Fibroblast of skin of left quadriceps (primary cell): Measurements from ENCODE around the gene NDUFS6.

Experiments
- DNase-seq, 2 experiments: peaks; one replicate each; pipeline ENCODE4 v3.0.0-alpha.2; 2013; ENCODE audit warnings: low read depth in 2 of 2

Gene NDUFS6

DNA sequence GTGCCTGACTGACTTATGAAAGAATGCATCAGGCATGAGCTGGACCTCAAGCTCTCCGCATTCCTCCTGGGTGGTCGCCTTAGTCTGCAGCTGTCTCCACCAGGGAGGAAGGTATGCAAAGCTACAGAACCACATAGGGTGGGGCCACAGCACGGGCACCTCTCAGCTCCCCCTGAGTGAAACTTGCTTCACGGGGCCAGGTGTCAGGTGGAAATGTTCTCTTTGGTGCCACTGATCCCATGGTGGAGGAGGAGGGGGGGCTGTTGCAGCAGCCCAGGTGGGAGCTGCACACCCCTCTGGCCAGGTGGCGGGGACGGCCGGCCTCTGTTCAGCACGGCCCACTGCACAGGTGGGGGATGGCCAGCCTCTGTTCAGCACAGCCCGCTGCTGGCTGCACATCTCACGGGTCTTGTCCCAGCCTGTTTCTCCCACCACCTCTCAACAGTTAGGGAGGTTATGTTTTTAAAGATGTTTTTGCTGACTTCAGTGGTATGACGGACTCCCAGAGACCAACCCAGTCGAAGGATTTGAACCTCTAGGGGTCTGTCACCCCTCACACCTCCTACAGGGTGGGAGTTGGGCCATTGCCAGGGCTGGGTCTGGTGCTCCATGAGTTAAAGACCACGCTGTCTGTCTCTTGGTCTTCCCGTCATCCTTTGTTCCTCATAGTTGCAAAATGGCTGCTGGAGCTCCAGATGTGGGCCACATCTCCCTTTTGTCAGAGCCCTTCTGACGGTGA lies 35.9 kb upstream of the NDUFS6 start:
- DNase-seq, result no peak

DNA sequence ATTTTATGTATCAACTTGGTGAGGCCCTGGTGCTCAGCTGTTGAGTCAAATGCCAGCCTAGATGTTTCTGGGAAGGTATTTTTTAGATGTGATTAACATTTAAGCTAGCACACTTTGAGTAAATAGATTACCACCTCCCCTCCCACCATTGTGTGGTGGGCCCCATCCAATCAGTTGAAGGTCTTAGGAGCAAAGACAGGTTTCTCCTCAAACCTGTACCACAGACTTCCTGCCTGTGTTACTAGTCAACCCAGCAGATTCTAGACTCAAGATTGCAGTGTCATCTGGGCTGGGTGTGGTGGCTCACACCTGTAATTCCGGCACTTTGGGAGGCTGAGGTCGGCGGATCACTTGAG lies 35.3 kb upstream of the NDUFS6 start:
- DNase-seq, result no peak

DNA sequence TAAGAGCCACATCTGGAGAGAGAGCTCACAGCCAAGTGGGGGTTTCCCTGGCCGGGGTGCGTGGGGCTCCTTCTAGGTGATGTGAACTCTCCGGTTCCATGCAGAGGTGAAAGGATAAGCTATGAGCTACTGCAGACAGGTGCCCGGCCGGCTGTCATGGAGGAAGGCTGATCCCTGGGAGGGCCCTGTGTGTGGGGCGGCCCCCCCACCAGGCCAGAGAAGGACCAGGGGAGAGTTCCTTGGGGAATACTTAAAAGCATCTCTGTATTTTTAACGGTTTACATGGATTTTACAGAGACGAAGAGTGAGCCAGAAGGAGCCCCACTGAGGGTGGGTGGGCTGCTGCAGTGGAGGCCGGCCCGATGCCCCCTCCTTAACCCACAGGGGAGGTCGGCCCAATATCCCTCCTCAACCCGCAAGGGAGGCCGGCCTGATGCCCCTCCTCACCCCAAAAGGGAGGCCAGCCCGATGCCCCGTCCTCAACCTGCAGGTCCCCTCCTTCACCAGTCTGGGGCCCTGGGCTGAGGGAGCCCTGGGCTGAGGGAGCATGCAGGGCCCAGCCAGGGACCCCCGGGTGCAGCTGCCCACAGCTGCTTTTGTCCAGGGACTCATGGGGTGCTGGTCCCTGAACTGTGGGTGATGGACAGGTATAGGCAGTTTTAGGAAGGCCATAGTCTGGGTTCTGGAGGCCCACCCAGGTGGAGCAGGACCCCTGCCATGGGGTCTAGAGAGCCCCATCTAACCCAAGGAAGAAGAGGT lies 33.5 kb upstream of the NDUFS6 start:
- DNase-seq, result no peak

DNA sequence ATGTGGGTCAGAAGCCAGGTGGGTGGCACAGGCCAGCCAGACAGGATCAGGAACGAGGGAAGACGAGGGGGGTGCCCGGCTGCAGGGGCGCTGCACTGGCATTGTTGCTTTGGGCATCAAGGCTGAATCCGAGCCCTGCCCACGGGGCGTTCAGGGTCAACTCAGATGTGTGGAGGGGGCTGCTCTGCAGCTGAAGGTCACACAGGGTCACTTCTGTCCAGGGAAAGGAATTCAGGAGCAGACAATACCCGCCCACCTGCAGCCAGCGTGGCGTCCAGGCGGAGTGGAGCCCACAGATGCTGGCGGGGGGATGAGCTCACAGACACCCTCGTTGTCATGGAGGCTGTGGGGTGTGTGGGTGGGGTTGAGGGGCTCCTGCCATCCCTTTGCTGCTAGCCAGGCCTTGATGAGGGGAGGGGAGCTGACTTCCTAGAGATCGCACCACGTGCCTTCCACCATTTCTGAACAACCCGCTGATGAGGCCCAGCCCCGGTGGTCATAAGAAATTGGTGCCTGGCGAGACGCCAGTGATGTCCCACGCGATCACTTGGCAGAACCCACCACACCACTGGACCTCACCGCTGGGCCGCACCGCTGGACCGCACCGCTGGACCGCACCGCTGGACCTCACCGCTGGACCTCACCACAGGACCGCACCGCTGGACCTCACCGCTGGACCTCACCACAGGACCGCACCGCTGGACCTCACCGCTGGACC lies 32.8 kb upstream of the NDUFS6 start:
- DNase-seq, result no peak

DNA sequence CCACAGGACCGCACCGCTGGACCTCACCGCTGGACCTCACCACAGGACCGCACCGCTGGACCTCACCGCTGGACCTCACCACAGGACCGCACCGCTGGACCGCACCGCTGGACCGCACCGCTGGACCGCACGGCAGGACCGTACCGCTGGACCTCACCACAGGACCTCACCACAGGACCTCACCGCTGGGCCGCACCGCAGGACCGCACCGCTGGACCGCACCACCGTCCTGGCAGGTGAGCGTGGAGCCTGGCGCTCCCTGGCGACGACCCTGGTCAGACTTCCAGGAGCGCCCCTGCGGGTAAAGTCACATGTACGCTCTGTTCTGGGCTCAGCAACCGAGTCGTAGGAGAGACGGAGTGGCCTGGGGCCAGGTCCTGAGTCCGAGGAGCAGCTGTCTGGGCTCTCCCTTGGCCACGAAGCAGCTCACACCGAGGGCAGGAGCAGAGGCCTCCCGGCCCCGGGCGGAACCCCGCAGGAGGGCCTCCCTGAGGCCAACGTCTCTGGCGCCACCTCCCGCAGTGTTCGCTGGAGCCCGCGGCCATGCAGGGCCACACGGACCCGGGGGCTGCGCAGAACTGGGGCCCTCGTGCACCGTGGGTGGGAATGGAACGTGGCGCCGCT lies 32.1 kb upstream of the NDUFS6 start:
- no peak for DNase-seq

DNA sequence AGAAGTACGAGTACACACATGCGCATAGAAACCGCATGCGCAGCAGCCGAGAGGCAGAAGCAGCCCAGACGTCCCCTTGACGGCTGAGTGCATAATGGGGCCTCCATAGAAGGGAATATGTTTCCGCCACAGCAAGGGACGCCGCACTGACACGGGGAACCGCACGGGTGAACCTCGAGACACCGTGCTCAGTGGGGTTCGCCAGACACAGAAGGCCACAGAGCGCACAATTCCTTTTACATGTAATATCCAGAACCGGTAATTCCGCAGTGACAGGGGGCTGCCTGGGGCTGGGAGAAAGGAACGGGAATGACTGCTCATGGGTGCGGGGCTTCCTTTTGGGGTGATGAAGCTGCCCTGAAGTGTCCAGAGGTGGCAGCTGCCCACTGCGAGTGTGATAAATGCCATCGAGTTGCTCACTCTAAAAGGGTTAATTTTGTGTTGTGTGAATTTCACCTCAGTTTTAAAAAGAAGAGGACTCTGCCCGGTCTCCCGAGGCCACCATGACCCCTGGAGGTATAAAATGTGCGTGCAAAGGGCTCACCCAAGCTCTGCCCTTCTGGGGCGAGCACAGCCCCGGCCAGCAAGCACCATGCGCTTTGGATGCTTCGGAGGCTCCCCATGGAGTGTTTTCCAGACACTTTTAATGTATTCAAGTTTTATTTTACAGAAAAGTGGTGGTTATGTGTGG lies 31.3 kb upstream of the NDUFS6 start:
- no peak for DNase-seq

DNA sequence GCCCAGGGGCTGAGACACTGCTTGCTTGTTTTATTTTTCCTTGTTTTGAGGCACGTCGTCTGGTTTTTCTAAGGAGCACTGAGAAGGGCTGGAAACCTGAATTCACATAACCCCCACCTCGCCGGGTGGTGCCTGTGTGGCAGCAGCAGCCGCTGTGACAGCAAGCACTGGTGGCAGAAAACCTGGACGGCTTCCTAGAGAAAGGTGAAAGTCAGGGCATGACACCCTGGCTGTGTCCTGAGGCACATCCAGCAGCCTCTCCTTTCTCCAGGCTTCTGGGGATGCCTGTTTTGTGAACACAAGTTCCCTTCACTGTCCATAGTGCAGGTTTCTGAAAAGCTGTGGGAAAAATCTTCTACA lies 30.8 kb upstream of the NDUFS6 start:
- no peak for DNase-seq

DNA sequence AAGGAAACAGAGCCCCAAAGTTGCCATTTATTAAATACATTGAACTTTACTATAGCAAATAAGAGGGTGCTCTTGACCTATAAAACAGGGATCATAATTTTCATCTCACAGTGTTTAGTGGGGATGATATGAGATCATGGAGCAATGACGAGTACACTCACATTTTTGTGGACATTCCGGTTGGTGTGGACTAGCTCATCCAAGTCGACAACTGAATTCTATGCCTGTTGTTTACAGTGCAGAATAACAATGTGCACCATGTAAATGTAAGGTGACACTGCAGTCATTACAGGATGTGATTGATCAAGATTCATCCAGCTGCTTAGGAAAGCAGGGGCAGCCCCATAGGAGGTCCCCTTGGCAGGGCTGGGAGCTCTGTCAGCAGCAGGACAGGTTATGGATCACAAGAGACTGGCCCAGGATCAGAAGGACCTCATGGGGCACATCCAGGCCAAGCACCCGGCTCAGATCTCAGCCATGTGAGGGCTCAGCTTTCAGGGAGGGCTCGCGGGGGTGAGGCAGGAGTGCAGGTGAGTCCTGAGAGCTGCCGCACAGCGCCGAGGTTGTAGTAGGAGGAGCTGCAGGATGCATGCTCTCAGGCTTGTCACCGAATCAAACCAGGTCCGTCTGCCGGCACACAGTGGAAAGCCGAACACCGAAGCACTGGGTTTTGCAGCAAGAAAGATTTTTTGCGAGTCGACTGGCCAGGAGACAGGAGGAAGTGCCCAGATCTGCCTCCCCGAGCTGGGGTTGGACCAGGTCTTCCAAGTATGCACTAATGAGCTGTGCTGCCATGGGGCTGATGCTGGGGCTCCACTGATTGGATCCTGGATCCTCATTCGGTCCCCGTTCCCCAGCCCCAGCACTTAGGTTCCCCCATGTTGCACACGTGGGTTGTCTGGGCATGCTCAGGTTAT lies 29.8 kb upstream of the NDUFS6 start:
- DNase-seq, result no peak

DNA sequence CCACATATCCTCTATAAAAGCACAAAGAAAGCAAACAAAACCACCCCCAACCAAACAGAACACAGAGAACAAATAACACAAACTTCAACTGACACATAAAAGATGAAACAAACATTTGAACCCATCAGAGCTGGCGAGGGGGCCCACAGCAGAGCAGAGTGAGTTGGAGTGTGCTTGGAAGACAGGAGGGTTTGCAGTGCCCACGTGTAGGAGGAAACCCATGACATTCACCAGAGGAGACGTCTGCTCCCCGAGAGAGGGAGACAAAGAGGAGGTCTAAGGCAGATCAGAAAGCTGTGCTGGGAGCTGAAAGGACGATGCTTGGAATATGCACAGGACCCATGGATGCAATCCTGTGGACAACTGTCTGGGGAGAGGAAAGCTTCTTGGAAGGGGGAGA lies 28.6 kb upstream of the NDUFS6 start:
- no peak for DNase-seq

DNA sequence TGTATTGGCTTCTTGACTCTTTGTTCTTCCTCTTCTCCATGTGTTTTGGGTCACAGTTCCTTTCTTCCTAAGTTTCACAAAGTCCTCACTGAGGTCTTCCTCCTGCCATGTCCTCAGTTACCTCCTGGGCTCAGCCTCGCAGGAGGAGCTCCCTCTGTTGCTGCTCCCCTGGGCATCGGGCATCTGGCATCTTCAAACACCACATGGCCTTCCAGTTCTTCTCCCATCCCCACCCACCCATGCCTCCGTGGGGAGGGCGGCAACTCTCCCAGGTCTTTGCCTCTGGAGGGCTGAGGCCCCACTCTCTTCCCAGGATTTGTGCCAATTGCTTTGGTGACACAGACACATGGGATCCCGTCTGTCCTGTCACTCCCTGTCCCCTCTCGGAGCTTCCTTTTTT lies 24.4 kb upstream of the NDUFS6 start:
- DNase-seq, result no peak

DNA sequence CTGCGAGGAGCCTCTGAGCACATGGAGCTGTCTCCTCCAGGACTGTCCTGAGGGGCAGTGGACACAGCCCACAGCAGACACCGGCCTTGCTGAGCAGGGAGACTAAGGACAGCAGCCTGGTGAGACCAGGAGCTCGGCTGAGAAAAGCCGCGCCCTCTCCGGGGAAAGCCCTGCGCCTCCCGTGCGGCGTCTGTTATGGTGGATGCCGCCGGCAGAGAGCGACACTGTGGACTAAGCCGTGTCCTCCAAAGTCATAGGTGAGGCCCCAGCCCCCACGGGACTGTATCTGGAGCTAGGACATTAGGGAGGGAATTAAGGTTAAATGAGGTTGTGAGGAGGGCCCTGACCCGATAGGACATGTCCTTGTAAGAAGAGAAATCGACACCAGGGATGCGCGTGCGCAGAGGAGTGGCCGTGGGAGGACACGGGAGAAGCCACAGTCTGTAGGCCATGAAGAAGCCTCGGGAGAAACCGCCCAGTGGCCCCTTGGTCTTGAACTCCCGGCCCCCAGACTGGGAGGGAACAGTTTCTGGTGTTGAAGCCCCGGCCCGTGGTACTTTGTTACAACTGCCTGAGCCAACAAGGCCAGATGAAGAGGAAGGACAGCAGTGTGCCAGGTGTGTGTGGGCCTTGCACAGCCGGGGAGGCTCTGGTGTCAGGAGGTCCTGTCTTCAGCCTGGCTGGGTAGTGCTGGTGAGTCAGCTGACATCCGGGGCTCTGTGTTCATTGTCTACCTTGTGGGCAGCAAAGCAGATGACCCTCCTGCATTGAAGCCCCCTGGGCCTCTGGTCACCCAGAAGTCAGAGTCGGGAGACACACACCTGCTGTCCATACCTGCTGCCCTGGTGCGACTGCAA lies 23.7 kb upstream of the NDUFS6 start:
- DNase-seq, result no peak

DNA sequence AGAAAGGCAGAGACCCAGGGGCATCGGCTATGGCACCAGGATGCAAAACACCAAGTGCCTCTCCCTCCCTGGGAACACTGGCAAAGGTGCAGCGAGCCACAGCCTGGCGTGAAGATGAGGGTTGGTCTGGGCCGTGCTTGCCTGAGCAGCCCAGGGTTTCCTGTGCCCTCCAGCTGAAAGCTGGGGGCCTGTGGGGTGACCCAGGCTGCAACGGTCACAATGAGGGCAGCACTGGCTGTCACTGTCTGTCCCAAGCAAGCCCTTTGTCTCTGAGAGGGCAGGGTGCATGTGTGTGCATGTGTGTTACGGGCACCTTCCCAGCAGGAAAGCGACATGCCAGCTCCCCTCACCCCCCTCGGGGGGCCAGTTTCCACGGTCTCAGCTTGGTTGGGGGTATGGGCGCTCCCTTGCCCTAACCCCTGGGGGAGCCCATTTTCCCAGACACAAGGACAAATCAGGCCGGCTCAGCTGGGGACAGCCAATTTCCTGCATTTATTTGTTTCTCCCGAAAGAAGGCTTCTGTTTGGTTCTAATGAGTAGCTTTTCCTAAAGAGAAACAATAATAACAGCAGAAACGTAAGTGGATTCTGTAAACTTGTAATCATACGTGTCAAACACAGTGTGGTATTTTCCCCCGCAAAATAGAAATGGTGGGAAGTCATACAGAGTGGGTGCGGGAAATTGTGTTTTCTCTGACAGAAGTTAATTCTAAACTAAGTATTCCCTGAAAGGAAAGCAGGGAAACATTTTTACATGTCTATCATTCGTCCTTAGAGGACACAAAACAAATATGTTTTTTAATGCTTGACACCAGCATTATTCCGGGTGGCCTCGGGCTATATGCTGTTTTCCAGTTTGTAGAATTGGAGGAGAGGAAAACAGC lies 22.8 kb upstream of the NDUFS6 start:
- DNase-seq, result no peak

DNA sequence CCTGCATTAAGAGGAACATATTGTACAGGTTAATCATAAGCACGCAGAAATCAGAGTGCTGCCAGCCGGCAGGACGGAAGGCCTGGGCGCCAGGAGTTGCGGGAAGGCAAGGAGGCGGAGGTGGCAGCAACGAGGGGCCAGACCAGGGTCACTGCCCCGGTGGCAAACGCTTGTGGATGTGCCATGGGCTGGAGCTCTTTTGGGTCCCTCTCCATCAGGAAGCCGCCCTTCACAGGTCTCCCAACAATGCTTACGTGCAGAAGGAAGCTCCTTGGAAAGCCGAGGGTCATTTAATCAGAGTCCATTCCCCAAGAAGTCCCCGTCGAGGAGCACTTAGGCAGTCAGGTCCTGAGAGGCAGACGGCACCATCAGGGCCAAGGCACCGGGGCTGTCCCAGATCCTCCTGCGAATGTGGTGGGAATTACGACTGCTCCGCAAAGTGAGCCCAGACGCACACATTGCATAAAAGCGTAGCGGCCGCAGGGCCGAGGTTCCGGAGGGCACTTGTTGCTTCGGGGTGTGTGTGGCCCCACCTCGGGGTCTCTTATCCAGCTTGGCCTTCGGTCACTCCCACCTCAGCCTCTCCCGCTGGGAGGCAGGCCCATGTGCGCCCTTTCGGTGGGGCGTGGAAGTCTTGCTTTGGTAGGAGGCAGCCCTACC lies 22.1 kb upstream of the NDUFS6 start:
- DNase-seq, result no peak

DNA sequence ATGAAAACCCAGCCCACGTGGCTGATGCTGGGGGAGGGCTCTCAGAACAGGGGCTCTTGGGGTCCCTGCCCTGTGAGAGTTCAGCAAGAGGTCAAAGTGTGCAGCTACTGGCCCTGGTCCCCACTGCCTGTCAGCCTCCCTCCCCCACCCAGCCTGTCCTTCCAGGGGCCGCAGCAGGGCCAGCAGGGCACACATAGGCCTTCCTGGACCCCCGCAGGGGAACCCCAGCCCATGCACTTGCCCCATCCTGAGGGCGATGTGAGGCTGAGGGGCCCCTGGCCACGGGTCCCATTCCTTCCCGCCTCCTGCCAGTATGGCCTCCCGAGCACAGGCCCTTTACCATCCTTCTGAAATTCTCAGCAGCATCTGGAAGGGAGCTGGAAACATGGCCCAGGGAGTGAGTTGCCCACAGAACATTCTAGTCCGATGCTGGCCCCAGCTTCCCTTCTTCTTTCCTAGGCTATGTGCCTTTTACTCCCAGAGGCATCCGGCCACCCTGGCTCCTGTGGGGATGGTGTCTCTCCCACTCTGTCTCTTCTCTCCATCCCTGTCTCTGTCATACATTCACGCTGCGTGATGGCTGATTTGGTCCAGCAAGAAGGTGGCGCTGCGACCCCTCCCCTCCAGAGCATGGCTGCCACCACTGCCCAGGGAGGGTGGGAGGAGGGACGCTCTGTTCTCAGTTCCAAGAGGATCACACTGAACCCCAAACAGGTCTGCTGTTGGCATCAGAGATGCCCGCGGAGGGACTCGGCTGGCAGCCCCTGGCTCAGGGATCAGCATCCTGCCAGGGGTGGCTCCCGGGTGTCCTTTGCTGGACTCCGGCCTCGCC lies 21.2 kb upstream of the NDUFS6 start:
- no peak for DNase-seq

DNA sequence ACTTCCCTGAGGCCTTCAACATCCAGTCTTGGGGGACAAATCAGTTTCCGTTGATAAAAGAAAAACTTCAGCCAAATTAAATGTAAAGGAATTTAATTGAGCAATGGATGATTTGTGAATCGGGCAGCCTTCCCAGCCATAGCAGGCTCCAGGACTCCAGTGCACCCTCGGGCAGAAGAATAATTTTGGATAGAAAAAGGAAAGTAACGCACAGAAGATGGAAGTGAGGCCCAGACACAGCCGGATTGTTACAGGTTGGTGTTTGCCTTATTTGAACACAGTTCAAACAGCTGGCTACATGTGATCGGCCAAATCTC lies 20.6 kb upstream of the NDUFS6 start:
- DNase-seq, result no peak

DNA sequence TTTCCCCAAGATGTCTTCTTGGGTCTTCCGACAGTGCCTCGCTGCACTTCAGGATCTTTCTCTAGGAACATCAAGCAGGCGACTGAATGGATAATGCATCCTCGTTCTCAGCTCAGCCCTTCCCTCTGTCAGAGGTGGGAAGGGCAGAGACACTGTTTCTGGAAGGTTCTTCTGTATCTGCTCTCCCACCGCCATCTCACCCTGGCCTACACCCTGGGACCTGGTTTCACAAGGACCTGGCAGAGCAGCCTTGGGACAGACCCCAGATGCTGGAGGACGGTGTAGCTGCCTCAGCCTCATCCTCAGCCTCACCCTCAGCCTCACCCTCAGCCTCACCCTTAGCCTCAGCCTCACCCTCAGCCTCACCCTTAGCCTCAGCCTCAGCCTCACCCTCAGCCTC lies 20.1 kb upstream of the NDUFS6 start:
- DNase-seq, result no peak

DNA sequence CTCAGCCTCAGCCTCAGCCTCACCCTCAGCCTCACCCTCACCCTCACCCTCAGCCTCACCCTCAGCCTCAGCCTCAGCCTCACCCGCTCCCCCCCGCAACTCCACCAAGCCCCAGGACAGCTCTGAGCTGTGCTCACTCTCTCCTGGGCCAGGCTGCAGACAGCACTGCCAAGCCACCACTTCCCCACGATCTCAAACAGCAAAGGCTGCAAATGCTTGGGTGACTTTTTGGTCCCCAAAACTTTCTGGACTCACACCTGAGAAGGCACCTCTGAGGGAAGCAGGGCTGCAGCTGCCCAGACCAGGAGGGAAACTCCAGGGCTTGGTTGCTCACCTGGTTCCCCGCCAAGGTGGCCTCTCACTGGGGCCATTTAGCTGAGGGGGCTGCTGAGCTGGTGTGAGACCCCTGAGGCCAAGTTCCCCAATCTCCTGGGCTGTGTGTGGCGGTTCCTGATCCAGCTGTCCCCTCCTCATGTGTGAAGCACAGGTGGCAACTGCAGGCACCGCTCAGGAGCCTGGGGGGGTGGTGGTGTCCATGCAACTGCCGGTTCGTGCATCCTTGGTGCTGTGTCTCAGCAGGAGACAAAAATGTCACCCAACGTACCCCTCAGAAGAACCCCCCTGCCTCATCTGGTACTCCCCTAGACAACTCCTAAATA lies 19.4 kb upstream of the NDUFS6 start:
- DNase-seq, result no peak
